Trophoblast cell (in vitro differentiated cells and primary cell): ENCODE results near the gene TREML2.

Experiments used
- DNase-seq, 2 donors: peaks; one replicate each; pipeline ENCODE4 v3.0.0-alpha.2; 2016
- H2AFZ ChIP-seq: 2 replicates; pipeline ENCODE4 v1.6.1; 2013; ENCODE audit warnings: low read length, moderate library complexity, mild to moderate bottlenecking; ENCODE audit not compliant: insufficient read depth, poor library complexity
- H2AK5ac ChIP-seq: 2 replicates; pipeline ENCODE4 v1.6.1; 2013; ENCODE audit warnings: mild to moderate bottlenecking, low read length
- H2BK120ac ChIP-seq: 2 replicates; pipeline ENCODE4 v1.6.1; 2013; ENCODE audit warnings: low read length, mild to moderate bottlenecking, moderate library complexity; ENCODE audit not compliant: insufficient read depth, poor library complexity
- H2BK12ac ChIP-seq: 2 replicates; pipeline ENCODE4 v1.6.1; 2013; ENCODE audit warnings: mild to moderate bottlenecking, low read length, moderate library complexity
- H2BK5ac ChIP-seq: 2 replicates; pipeline ENCODE4 v1.6.1; 2013; ENCODE audit warnings: low read length, low read depth, moderate library complexity, mild to moderate bottlenecking; ENCODE audit not compliant: poor library complexity
- H3K14ac ChIP-seq: 2 replicates; pipeline ENCODE4 v1.6.1; 2013; ENCODE audit warnings: mild to moderate bottlenecking, low read length
- H3K18ac ChIP-seq: 2 replicates; pipeline ENCODE4 v1.6.1; 2013; ENCODE audit warnings: mild to moderate bottlenecking, low read length
- H3K23ac ChIP-seq: 2 replicates; pipeline ENCODE4 v1.6.1; 2013; ENCODE audit warnings: low read length
- H3K27ac ChIP-seq: 2 replicates; pipeline ENCODE4 v1.5.1; 2013; ENCODE audit warnings: low read depth, mild to moderate bottlenecking, inconsistent platforms, low read length, moderate library complexity
- H3K27me3 ChIP-seq: 2 replicates; pipeline ENCODE4 v1.6.1; 2013; ENCODE audit warnings: inconsistent platforms, mild to moderate bottlenecking, low read length, moderate library complexity; ENCODE audit not compliant: insufficient read depth
- H3K36me3 ChIP-seq, 2 experiments: 1 replicate in 1 of 2; 2 replicates in 1 of 2; pipeline ENCODE4 v1.6.1; 2013; ENCODE audit warnings: low read length in 2 of 2, mild to moderate bottlenecking in 2 of 2, moderate library complexity in 1 of 2; ENCODE audit not compliant: insufficient read depth in 2 of 2, control insufficient read depth in 1 of 2
- H3K4ac ChIP-seq: 2 replicates; pipeline ENCODE4 v1.6.1; 2013; ENCODE audit warnings: low read depth, mild to moderate bottlenecking, low read length, moderate library complexity
- H3K4me1 ChIP-seq, 2 experiments: 1 replicate in 1 of 2; 2 replicates in 1 of 2; pipeline ENCODE4 v1.6.1; 2013; ENCODE audit warnings: low read length in 2 of 2, mild to moderate bottlenecking in 2 of 2, moderate library complexity in 1 of 2; ENCODE audit not compliant: insufficient read depth in 2 of 2, control insufficient read depth in 1 of 2
- H3K4me2 ChIP-seq: 2 replicates; pipeline ENCODE4 v1.6.1; 2013; ENCODE audit warnings: inconsistent platforms, mild to moderate bottlenecking, low read length, moderate library complexity
- H3K4me3 ChIP-seq: 2 replicates; pipeline ENCODE4 v1.5.1; 2013; ENCODE audit warnings: mild to moderate bottlenecking, low read depth, low read length, inconsistent platforms
- H3K79me1 ChIP-seq: one replicate; pipeline ENCODE4 v1.6.1; 2013; ENCODE audit warnings: low read length
- H3K79me2 ChIP-seq: 2 replicates; pipeline ENCODE4 v1.6.1; 2013; ENCODE audit warnings: low read length, mild to moderate bottlenecking; ENCODE audit not compliant: control insufficient read depth, insufficient read depth, poor library complexity
- H3K9ac ChIP-seq: 2 replicates; pipeline ENCODE4 v1.6.1; 2013; ENCODE audit warnings: mild to moderate bottlenecking, low read length
- H3K9me3 ChIP-seq: 2 replicates; pipeline ENCODE4 v1.6.1; 2013; ENCODE audit warnings: low read depth, mild to moderate bottlenecking, control low read depth, inconsistent platforms, low read length; ENCODE audit not compliant: insufficient read depth
- H4K12ac ChIP-seq: 2 replicates; pipeline ENCODE4 v1.6.1; 2013; ENCODE audit warnings: low read depth, mild to moderate bottlenecking, low read length, moderate library complexity
- H4K8ac ChIP-seq: 2 replicates; pipeline ENCODE4 v1.6.1; 2013; ENCODE audit warnings: low read depth, mild to moderate bottlenecking, low read length, moderate library complexity
- H4K91ac ChIP-seq: one replicate; pipeline ENCODE4 v1.6.1; 2013; ENCODE audit warnings: low read depth, mild to moderate bottlenecking, low read length, moderate library complexity
- WGBS: extraction: QIAGEN DNeasy Blood & Tissue Kit; methylation state at CpG from one replicate; pipeline ENCODE4 v1.1.7; 2013; ENCODE audit warnings: missing lambda C conversion rate; ENCODE audit not compliant: insufficient read length, insufficient coverage; ENCODE audit errors: extremely low coverage; 5-methylcytosine and 5-hydroxymethylcytosine counted together

The TREML2 gene

GRCh38 chr6:41231246-41231645 is 30.3 kb upstream of the TREML2 start:
- no CpG with 5 or more reads among the region's 5 CpGs for WGBS
- H4K91ac ChIP-seq = no peak overlapping the region
- H3K4ac ChIP-seq = no peak overlapping the region
- H3K4me1 ChIP-seq = peaks cover 4 to 6% of the 10 kb centered on the region in 2 experiments
- H3K18ac ChIP-seq = no peak overlapping the region
- H3K23ac ChIP-seq = no peak overlapping the region
- H3K9ac ChIP-seq = no peak overlapping the region
- no peak overlapping the region for H2BK12ac ChIP-seq
- no peaks in the 10 kb centered on the region for H3K79me2 ChIP-seq
- no peak overlapping the region for H3K14ac ChIP-seq
- H3K27me3 ChIP-seq = no peaks in the 10 kb centered on the region
- no peak overlapping the region for H2AK5ac ChIP-seq
- no peak overlapping the region for H3K27ac ChIP-seq
- no peaks in the 10 kb centered on the region for H3K36me3 ChIP-seq
- no peak for DNase-seq
- H3K4me2 ChIP-seq = no peak overlapping the region
- H2BK120ac ChIP-seq = no peak overlapping the region
- no peak overlapping the region for H4K12ac ChIP-seq
- H3K79me1 ChIP-seq = no peaks in the 10 kb centered on the region
- H2BK5ac ChIP-seq = no peak overlapping the region
- H2AFZ ChIP-seq = no peak overlapping the region
- H4K8ac ChIP-seq = no peak overlapping the region
- H3K4me3 ChIP-seq = no peak overlapping the region
- no peaks in the 10 kb centered on the region for H3K9me3 ChIP-seq

GRCh38 chr6:41229721-41230120 is 28.8 kb upstream of the TREML2 start:
- Histone ChIP-seq H2AFZ (no peak overlapping the region), H3K4me3 (no peak overlapping the region), H3K27ac (no peak overlapping the region), H3K23ac (no peak overlapping the region), H3K4me2 (no peak overlapping the region), H3K4ac (no peak overlapping the region), H3K14ac (no peak overlapping the region), H3K9ac (no peak overlapping the region), H4K91ac (no peak overlapping the region), H3K18ac (no peak overlapping the region), H3K4me1 (peaks cover 4 to 6% of the 10 kb centered on the region in 2 experiments), H2BK12ac (no peak overlapping the region), H3K27me3 (no peaks in the 10 kb centered on the region), H2BK120ac (no peak overlapping the region), H3K36me3 (no peaks in the 10 kb centered on the region), H2AK5ac (no peak overlapping the region), H2BK5ac (no peak overlapping the region), H4K8ac (no peak overlapping the region), H4K12ac (no peak overlapping the region), H3K79me1 (no peaks in the 10 kb centered on the region), H3K79me2 (no peaks in the 10 kb centered on the region), H3K9me3 (no peaks in the 10 kb centered on the region)
- DNase-seq = no peak
- no CpG with 5 or more reads among the region's 4 CpGs for WGBS

- H3K14ac ChIP-seq = no peak overlapping the region
- H3K36me3 ChIP-seq = no peaks in the 10 kb centered on the region
- no peak overlapping the region for H4K91ac ChIP-seq
- no peak overlapping the region for H2BK12ac ChIP-seq
- DNase-seq = peak; percentile 18
- peaks cover 4 to 6% of the 10 kb centered on the region in 2 experiments for H3K4me1 ChIP-seq
- WGBS = no CpG with 5 or more reads among the region's 5 CpGs
- no peak overlapping the region for H3K4me3 ChIP-seq
- H3K27ac ChIP-seq = no peak overlapping the region
- H3K79me1 ChIP-seq = no peaks in the 10 kb centered on the region
- H4K12ac ChIP-seq = no peak overlapping the region
- H2BK120ac ChIP-seq = no peak overlapping the region
- H3K9me3 ChIP-seq = no peaks in the 10 kb centered on the region
- H3K27me3 ChIP-seq = no peaks in the 10 kb centered on the region
- H3K23ac ChIP-seq = no peak overlapping the region
- no peak overlapping the region for H3K18ac ChIP-seq
- no peaks in the 10 kb centered on the region for H3K79me2 ChIP-seq
- no peak overlapping the region for H4K8ac ChIP-seq
- no peak overlapping the region for H2AK5ac ChIP-seq
- no peak overlapping the region for H3K4me2 ChIP-seq
- H2BK5ac ChIP-seq = no peak overlapping the region
- no peak overlapping the region for H3K4ac ChIP-seq
- no peak overlapping the region for H3K9ac ChIP-seq
- H2AFZ ChIP-seq = no peak overlapping the region
Measured at GRCh38 chr6:41228616-41229015, 27.7 kb upstream of the TREML2 start.

GRCh38 chr6:41228096-41228495 is 27.1 kb upstream of the TREML2 start, which contains the start of gene TREML4:
Gene TREML4, plus strand, starts transcription at chr6:41228349. Its CDS starts 79 bp downstream, at chr6:41228428.
- H2BK12ac ChIP-seq = no peak within 1 kb of the TSS
- no peaks in the 10 kb centered on the region for H3K36me3 ChIP-seq
- no peak for DNase-seq
- H4K91ac ChIP-seq = no peak within 1 kb of the TSS
- H3K4me2 ChIP-seq = no peak within 1 kb of the TSS
- no peak within 1 kb of the TSS for H3K9ac ChIP-seq
- H3K79me1 ChIP-seq = no peaks in the 10 kb centered on the region
- H3K14ac ChIP-seq = no peak within 1 kb of the TSS
- H3K27ac ChIP-seq = no peak within 1 kb of the TSS
- H3K23ac ChIP-seq = no peak within 1 kb of the TSS
- H4K12ac ChIP-seq = no peak within 1 kb of the TSS
- H2BK5ac ChIP-seq = no peak within 1 kb of the TSS
- no peaks in the 10 kb centered on the region for H3K9me3 ChIP-seq
- H3K4ac ChIP-seq = no peak within 1 kb of the TSS
- H3K4me1 ChIP-seq = peaks cover 4 to 6% of the 10 kb centered on the region in 2 experiments
- no peaks in the 10 kb centered on the region for H3K27me3 ChIP-seq
- no CpG with 5 or more reads among the region's 5 CpGs for WGBS
- H4K8ac ChIP-seq = no peak within 1 kb of the TSS
- H3K4me3 ChIP-seq = no peak within 1 kb of the TSS
- no peaks in the 10 kb centered on the region for H3K79me2 ChIP-seq
- H3K18ac ChIP-seq = no peak within 1 kb of the TSS
- H2AFZ ChIP-seq = no peak within 1 kb of the TSS
- H2AK5ac ChIP-seq = no peak within 1 kb of the TSS
- no peak within 1 kb of the TSS for H2BK120ac ChIP-seq
